Omental fat pad (tissue), 4 donors: Measurements from ENCODE around the gene FMN2. TPM values are rescaled to one million over a fixed set of nuclear protein-coding genes. Genes with fewer than 3 reads are reported as not detected.

Experiments
- ATAC-seq: fragments of 150-250 bp; one replicate; pipeline ENCODE4 v1.9.1; 2016; ENCODE audit warnings: mild to moderate bottlenecking, moderate library complexity; ENCODE audit not compliant: low FRiP score
- DNase-seq: peaks from one replicate; pipeline ENCODE4 v3.0.0-alpha.2; 2019; ENCODE audit warnings: low spot score
- CTCF ChIP-seq, 3 donors: fragments of 450-650 bp; IDR thresholded peaks; one replicate each; pipeline ENCODE4 v1.5.1; 2016 to 2017; ENCODE audit warnings: antibody characterized with exemption in 3 of 3, mild to moderate bottlenecking in 3 of 3, moderate library complexity in 2 of 3
- total RNA-seq, 4 donors: library from RNA; depleted of rRNA; stranded (reverse); fragments of >200 nt; gene quantifications; one replicate each; pipeline ENCODE4 v1.1.0, GENCODE V29; 2016

FMN2 gene
- total RNA-seq, 4 donors from 2014 or later: 1.2 to 4.3 (median 2.8) TPM

GRCh38 chr1:240242601-240243144 is 151.0 kb downstream of the FMN2 start:
- DNase-seq (no peak), ATAC-seq (no peak)
- TF ChIP-seq CTCF (IDR thresholded peaks at IDR 0.05): no peak

GRCh38 chr1:240244968-240245628 is 153.4 kb downstream of the FMN2 start:
- DNase-seq (no peak), ATAC-seq (no peak)
- no peak for TF ChIP-seq CTCF (IDR thresholded peaks at IDR 0.05)

GRCh38 chr1:240245629-240246020 is 153.9 kb downstream of the FMN2 start:
- TF ChIP-seq CTCF (IDR thresholded peaks at IDR 0.05): no peak
- ATAC-seq: no peak

GRCh38 chr1:240247899-240248298 is 156.2 kb downstream of the FMN2 start:
- DNase-seq: no peak
- ATAC-seq: no peak
- TF ChIP-seq CTCF (IDR thresholded peaks at IDR 0.05): no peak

More at GRCh38 chr1:240245629-240246020, 153.9 kb downstream of the FMN2 start:
- no peak for DNase-seq

- DNase-seq (no peak), ATAC-seq (no peak)
Observed at GRCh38 chr1:240254006-240254405, 162.3 kb downstream of the FMN2 start.

GRCh38 chr1:240254778-240255291 is 163.2 kb downstream of the FMN2 start:
- DNase-seq (no peak), ATAC-seq (no peak)
- no peak for TF ChIP-seq CTCF (IDR thresholded peaks at IDR 0.05)

More at GRCh38 chr1:240254006-240254405, 162.3 kb downstream of the FMN2 start:
- TF ChIP-seq CTCF (IDR thresholded peaks at IDR 0.05): no peak

GRCh38 chr1:240255922-240256321 is 164.2 kb downstream of the FMN2 start:
- TF ChIP-seq CTCF (IDR thresholded peaks at IDR 0.05): no peak
- DNase-seq (no peak), ATAC-seq (no peak)
